HepG2 (cell line): Measurements from ENCODE around the gene ZMIZ1. TPM values are rescaled to one million over a fixed set of nuclear protein-coding genes. Genes with fewer than 3 reads are reported as not detected.

Experiments
- CBX2 ChIP-seq, 2 experiments: fragments of 200-600 bp in 1 of 2; sonication (generic); formaldehyde crosslinking in 1 of 2; IDR thresholded peaks; 2 replicates each; pipeline versions ENCODE4 v1.7.0 to v1.8.1; 2018 to 2022; ENCODE audit warnings: low read depth in 2 of 2, low read length in 1 of 2, mild to moderate bottlenecking in 1 of 2, missing genetic modification reagents in 1 of 2
- FLYWCH1 ChIP-seq: sonication (generic); formaldehyde crosslinking; IDR thresholded peaks from 2 replicates; pipeline ENCODE4 v1.8.1; 2023; ENCODE audit warnings: mild to moderate bottlenecking, missing genetic modification reagents
- FOXO1 ChIP-seq: sonication (generic); formaldehyde crosslinking; IDR thresholded peaks from 2 replicates; pipeline ENCODE4 v1.4.0; 2020; ENCODE audit warnings: missing genetic modification reagents
- HNF1B ChIP-seq: sonication (generic); formaldehyde crosslinking; IDR thresholded peaks from 2 replicates; pipeline ENCODE4 v1.5.1; 2020; ENCODE audit warnings: mild to moderate bottlenecking, moderate library complexity, missing genetic modification reagents
- IRF1 ChIP-seq: sonication (generic); formaldehyde crosslinking; IDR thresholded peaks from 2 replicates; pipeline ENCODE4 v1.4.0; 2020; ENCODE audit warnings: low read depth, mild to moderate bottlenecking, missing genetic modification reagents
- MEF2D ChIP-seq: sonication (generic); formaldehyde crosslinking; IDR thresholded peaks from 2 replicates; pipeline ENCODE4 v1.5.1; 2020; ENCODE audit warnings: mild to moderate bottlenecking, missing genetic modification reagents
- MEIS1 ChIP-seq: sonication (generic); formaldehyde crosslinking; IDR thresholded peaks from 2 replicates; pipeline ENCODE4 v1.9.0; 2021; ENCODE audit warnings: mild to moderate bottlenecking, missing genetic modification reagents, moderate library complexity, borderline replicate concordance
- MIER2 ChIP-seq: IDR thresholded peaks from 2 replicates; pipeline ENCODE4 v1.6.1; 2016; ENCODE audit warnings: missing biosample characterization, missing genetic modification reagents
- PCBP1 ChIP-seq: fragments of 200-400 bp; formaldehyde crosslinking; IDR thresholded peaks from 2 replicates; pipeline ENCODE4 v1.6.1; 2017; ENCODE audit warnings: mild to moderate bottlenecking, low read depth, low read length, borderline replicate concordance
- PHF8 ChIP-seq: sonication (generic); formaldehyde crosslinking; IDR thresholded peaks from 2 replicates; pipeline ENCODE4 v1.5.0; 2020; ENCODE audit warnings: missing genetic modification reagents
- PITX1 ChIP-seq: sonication (generic); formaldehyde crosslinking; IDR thresholded peaks from 2 replicates; pipeline ENCODE4 v1.5.1; 2020; ENCODE audit warnings: mild to moderate bottlenecking, missing genetic modification reagents
- STAT5B ChIP-seq: sonication (generic); formaldehyde crosslinking; IDR thresholded peaks from 2 replicates; pipeline ENCODE4 v1.4.0; 2020; ENCODE audit warnings: missing genetic modification reagents
- TBX2 ChIP-seq: sonication (generic); formaldehyde crosslinking; IDR thresholded peaks from 2 replicates; pipeline ENCODE4 v1.5.0; 2020; ENCODE audit warnings: missing genetic modification reagents, mild to moderate bottlenecking, borderline replicate concordance
- ZFAT ChIP-seq: sonication (generic); formaldehyde crosslinking; conservative IDR thresholded peaks from 2 replicates; pipeline ENCODE4 v1.8.1; 2023; ENCODE audit warnings: missing genetic modification reagents, inconsistent platforms
- ZNF496 ChIP-seq: sonication (generic); formaldehyde crosslinking; IDR thresholded peaks from 2 replicates; pipeline ENCODE4 v1.8.1; 2023; ENCODE audit warnings: mild to moderate bottlenecking, moderate library complexity, missing genetic modification reagents; ENCODE audit not compliant: insufficient replicate concordance
- ZNF629 ChIP-seq: sonication (generic); formaldehyde crosslinking; conservative IDR thresholded peaks from 2 replicates; pipeline ENCODE4 v1.5.0; 2020; ENCODE audit warnings: missing genetic modification reagents
- ZNF720 ChIP-seq: sonication (generic); formaldehyde crosslinking; IDR thresholded peaks from 2 replicates; pipeline ENCODE4 v1.4.0; 2020; ENCODE audit warnings: missing genetic modification reagents
- ZNF784 ChIP-seq: sonication (generic); formaldehyde crosslinking; IDR thresholded peaks from 2 replicates; pipeline ENCODE4 v1.5.1; 2020; ENCODE audit warnings: missing genetic modification reagents, mild to moderate bottlenecking, borderline replicate concordance
- polyA plus RNA-seq, 8 experiments: library from polyadenylated mRNA; depleted of rRNA in 3 of 8; stranded (reverse) in 7 of 8; unstranded in 1 of 8; fragments of >200 nt; fragmentation: Illumina TruSeq in 4 of 8; extraction: Trizol in 4 of 8; gene quantifications; 2 replicates each; pipeline versions ENCODE4 v1.2.1 to v1.2.3, GENCODE V29; 2011 to 2016; ENCODE audit warnings: low read depth in 4 of 8, missing spikeins in 1 of 8, mixed read lengths in 1 of 8; ENCODE audit not compliant: insufficient read depth in 1 of 8
- total RNA-seq, 5 experiments: library from RNA; depleted of rRNA; stranded (reverse); fragments of >200 nt; fragmentation: Illumina TruSeq; extraction: Trizol; gene quantifications; 2 replicates each; pipeline ENCODE4 v1.2.3, GENCODE V29; 2016; ENCODE audit warnings: low read depth in 1 of 5
- TF ChIP-seq, protein P1 (sequence below): sonication (generic); formaldehyde crosslinking; IDR thresholded peaks from 2 replicates; pipeline ENCODE4 v1.5.0; 2020; ENCODE audit warnings: missing genetic modification reagents
- TF ChIP-seq, protein P2 (sequence below): IDR thresholded peaks from 2 replicates; pipeline ENCODE4 v1.6.1; 2012; ENCODE audit warnings: low read length, improper control_type of control experiment
- TF ChIP-seq, protein P3 (sequence below): sonication (generic); formaldehyde crosslinking; IDR thresholded peaks from 2 replicates; pipeline ENCODE4 v1.5.0; 2020; ENCODE audit warnings: missing genetic modification reagents, mild to moderate bottlenecking, borderline replicate concordance

Gene ZMIZ1
- total and polyA plus RNA-seq, 2 of the 13 experiments (the other 11 are each of a cell fraction or from before 2014, with no cell fraction given) = 5.3 to 10.2 TPM

DNA sequence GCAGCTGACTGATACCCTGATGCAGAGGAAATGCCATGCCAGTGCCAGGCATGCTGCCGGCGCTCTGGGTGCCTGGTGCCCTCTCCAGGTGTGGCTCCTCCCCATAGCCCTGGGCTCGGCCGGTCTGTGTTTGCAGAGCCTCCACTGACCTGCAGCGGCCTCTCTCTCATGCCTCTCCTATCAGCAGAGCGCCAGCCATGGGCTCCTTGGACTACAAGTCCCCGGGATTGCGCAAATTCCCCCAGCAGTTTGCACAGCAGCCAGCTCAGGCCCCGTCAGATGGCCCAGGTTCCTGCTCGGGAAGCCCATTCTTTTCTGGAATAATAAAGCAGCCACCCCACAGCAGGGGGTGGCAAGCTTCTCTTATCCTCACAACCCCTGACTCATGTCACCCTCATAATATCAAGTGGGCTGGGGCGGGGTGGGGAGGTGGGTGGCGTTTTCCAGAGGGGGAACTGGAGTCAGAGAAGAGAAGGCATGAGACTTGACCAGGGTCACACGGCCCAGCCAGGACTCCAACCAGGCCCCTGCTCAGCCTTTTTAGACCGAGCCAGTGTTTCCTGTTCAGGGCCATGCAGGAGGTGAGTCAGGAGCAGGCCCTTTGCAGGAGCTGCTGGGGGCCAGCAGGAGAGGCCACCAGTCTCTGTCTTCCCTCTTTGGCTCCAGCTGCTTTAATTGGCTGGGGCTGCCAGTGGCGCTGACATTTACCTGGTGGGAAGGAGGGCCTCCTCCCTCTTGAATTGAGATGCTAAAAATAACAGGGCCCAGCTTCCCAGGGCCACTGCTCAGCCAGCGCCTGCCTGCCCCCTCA lies 58.6 kb downstream of the ZMIZ1 start (continued):
- TF ChIP-seq, protein P1, sequence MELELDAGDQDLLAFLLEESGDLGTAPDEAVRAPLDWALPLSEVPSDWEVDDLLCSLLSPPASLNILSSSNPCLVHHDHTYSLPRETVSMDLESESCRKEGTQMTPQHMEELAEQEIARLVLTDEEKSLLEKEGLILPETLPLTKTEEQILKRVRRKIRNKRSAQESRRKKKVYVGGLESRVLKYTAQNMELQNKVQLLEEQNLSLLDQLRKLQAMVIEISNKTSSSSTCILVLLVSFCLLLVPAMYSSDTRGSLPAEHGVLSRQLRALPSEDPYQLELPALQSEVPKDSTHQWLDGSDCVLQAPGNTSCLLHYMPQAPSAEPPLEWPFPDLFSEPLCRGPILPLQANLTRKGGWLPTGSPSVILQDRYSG = no peak
- TF ChIP-seq HNF1B (CRISPR knock-in tag) (no peak; the same call in 1 of the 2 replicates), TBX2 (CRISPR knock-in tag) (peak; percentile 60), PCBP1 (no peak), ZFAT (CRISPR knock-in tag) (no peak), CBX2 (IDR thresholded peaks at IDR 0.05; ENCODE audit: low read depth, low read length) (no peak), CBX2 (CRISPR knock-in tag; IDR thresholded peaks at IDR 0.05; ENCODE audit: low read depth) (no peak), MEIS1 (peak; percentile 89; the same call in 1 of the 2 replicates), ZNF784 (CRISPR knock-in tag) (no peak), IRF1 (CRISPR knock-in tag) (no peak), ZNF720 (no peak), FLYWCH1 (CRISPR knock-in tag) (no peak), ZNF496 (no peak), FOXO1 (CRISPR knock-in tag) (no peak), MIER2 (no peak), ZNF629 (CRISPR knock-in tag) (peak; percentile 72), PHF8 (0 out of 2 replicates have a peak, but pooled peaks have one; percentile 33), STAT5B (CRISPR knock-in tag) (no peak), PITX1 (CRISPR knock-in tag) (0 out of 2 replicates have a peak, but pooled peaks have one; percentile 31), MEF2D (CRISPR knock-in tag) (0 out of 2 replicates have a peak, but pooled peaks have one; percentile 5)
- TF ChIP-seq, protein P2, sequence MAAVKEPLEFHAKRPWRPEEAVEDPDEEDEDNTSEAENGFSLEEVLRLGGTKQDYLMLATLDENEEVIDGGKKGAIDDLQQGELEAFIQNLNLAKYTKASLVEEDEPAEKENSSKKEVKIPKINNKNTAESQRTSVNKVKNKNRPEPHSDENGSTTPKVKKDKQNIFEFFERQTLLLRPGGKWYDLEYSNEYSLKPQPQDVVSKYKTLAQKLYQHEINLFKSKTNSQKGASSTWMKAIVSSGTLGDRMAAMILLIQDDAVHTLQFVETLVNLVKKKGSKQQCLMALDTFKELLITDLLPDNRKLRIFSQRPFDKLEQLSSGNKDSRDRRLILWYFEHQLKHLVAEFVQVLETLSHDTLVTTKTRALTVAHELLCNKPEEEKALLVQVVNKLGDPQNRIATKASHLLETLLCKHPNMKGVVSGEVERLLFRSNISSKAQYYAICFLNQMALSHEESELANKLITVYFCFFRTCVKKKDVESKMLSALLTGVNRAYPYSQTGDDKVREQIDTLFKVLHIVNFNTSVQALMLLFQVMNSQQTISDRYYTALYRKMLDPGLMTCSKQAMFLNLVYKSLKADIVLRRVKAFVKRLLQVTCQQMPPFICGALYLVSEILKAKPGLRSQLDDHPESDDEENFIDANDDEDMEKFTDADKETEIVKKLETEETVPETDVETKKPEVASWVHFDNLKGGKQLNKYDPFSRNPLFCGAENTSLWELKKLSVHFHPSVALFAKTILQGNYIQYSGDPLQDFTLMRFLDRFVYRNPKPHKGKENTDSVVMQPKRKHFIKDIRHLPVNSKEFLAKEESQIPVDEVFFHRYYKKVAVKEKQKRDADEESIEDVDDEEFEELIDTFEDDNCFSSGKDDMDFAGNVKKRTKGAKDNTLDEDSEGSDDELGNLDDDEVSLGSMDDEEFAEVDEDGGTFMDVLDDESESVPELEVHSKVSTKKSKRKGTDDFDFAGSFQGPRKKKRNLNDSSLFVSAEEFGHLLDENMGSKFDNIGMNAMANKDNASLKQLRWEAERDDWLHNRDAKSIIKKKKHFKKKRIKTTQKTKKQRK = no peak
- TF ChIP-seq, protein P3, sequence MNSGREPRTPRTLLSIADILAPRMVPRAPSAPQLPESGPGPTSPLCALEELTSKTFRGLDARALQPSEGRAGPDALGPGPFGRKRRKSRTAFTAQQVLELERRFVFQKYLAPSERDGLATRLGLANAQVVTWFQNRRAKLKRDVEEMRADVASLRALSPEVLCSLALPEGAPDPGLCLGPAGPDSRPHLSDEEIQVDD (CRISPR knock-in tag) = no peak
